HG02840 (cell line): ENCODE measurements around the gene TIRAP.

Source experiments
- ATAC-seq: cut with Tn5 transposase; IDR thresholded peaks from one replicate; pipeline ENCODE4 v1.9.1; 2021; ENCODE audit warnings: mild to moderate bottlenecking, moderate library complexity, moderate number of reproducible peaks; ENCODE audit not compliant: unreplicated experiment, low FRiP score

Gene TIRAP

DNA sequence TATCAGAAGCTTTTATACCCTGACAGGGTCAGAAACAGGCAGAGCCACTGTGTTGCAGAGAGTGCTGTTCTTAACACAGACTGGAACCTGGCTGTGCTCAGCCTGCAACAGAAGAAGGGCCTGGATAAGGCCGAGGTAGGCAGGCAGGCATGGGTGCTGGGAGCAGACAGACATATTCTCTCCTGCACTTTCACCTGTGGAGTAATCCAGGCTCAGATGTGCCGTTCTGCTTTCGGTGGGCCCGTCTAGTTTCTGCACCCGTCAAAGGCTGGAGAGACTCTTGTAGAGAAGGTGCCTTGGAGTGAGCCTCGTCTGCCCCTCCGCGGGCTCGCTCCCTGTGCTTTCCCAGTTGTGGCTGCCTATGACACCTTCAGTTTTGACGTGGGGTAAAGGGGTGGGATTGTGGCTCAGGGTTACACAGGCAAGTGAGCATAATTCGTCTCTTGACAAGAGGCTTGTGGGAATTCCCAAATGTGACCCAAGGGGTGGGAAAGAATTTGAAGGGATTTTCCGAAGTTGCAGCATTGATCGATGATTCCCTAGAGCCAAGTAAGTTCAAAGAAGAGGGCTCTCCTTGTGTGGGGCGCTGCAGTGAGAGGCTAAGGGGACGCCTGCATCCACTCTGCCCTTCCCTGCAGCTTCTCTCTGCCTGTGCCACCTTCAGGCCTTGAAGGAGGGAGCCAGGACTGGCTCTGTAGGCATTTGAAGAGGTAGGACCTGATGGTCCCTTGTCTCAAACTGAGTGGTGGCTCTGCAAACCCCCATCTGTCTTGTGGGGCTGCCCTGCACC is 56.4 kb downstream of the TIRAP start:
- no peak for ATAC-seq

DNA sequence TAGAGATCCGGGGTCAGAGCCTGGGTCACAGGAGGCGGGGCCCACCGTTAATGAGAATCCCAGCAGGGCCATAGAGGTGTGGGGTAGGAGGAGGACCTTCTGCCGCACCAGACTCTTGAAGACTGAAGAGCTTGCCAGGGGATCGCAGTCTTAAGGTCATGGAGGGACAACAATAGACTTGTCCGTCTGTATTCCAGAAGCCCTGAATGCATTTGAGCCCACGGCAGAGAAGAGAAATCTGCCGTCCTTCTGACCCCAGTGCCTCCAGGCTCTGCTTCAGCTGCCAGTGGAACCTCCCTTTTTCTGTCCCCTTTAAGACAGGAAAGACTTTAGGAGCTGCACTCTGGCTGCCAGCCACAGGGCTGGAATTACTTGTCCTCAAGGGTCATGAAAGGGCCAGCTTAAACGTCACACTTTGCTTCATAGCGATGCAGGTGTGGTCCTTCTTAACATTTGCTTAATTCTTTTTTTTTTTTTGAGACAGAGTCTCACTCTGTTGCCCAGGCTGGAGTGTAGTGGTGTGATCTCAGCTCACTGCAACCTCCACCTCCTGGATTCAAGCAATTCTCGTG is 57.1 kb downstream of the TIRAP start:
- ATAC-seq: no peak

DNA sequence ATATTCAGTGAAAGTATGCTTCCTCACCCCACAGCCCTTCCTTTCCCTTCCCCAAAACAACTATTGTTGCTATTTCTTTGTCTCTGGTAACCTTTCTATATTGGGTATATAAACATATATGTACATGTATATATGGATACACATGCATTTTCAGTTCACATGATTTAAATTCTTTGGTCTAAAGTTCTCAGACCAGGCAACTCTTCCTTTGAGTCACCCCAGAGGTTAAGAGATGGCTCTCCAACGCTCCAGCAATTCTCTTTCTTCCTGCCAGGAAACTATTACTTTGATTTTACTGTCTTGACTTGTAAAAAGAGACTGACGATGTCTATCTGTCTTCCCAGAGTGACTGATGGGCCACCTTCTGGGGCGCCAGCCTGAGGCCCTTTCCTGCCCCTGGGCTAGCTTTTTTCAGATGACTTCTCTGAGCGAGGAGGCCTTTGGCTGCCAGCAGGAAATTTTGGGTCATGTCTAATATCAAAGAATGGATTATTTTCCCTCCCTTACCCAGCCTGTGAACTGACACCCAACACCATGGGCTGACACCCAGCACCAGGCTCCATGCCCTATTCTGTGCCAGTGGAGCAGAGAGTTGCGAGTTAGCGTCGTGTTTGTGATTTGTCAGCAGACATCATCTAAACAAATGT is 58.2 kb downstream of the TIRAP start:
- ATAC-seq: no peak

DNA sequence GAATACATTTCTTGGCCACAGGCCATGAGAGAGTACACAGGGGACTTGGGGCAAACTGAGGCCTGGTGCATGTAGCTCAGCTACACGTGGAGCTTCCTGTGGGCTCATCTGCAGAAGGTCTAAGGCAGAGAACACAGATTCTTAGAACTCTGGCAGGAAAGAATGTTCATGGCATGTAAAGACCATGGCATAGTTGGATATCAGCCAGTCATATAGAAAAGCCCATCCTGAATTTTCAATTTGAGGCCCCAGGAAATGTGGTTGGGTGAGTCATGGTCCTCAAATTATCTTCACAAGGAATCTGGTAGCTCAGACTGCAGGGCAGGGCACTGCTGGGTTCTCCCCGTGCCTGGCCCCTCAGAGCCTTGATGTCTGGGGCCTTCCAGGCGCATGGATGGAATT is 58.9 kb downstream of the TIRAP start:
- no peak for ATAC-seq

DNA sequence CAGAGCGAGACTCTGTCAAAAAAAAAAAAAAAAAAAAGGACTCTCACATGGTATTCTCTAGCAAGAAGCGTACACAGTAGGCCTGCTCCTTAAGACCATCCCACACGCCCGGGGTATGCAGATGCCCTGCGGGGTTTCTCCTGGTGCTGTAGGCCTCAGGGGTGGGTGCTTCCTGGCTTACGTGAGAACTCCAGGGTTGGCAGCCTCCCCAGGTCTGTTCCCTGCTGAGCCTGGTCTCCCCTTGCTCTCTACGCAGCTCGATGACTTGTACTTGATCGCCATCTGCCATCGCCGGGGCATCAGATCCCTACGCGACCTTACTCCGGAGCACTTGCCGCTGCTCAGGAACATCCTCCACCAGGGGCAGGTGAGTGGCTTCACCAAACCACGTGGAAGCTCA is 60.2 kb downstream of the TIRAP start:
- ATAC-seq: no peak
